ENCODE data around the gene FATE1.

DNA sequence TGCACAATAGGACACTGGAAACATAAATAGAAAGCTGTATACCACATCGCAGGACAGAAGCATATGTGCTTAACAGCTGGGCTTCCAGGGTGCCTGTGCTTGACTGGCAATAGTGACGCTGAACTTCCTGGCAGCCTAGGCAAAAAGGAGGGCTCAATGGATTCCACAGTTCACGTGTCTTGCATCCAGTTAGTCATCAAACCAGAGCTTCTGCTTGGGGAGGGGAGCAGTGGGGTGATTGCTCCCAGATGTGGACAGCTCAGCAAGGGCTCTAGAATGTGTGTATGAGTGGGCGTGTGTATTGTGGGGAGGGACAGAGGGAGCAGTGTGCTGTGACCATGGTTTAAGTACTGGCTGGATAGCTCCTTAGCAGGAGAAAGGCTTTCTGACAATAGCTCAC lies 18.3 kb upstream of the FATE1 start:
- TF ChIP-seq YY1 (IDR thresholded peaks at IDR 0.05; ENCODE audit: low read depth) (no peak), TAF1 (IDR thresholded peaks at IDR 0.05; ENCODE audit: low read depth) (no peak), REST (IDR thresholded peaks at IDR 0.05; ENCODE audit: low read depth) (peak; percentile 18; the same call in 1 of the 2 replicates), EGR1 (IDR thresholded peaks at IDR 0.05) (0 out of 2 replicates have a peak, but pooled peaks have one; percentile 31)
